Measurements from ENCODE around the gene RTBDN. TPM values are rescaled to one million over a fixed set of nuclear protein-coding genes. Genes with fewer than 3 reads are reported as not detected.

RTBDN gene
- total and polyA plus RNA-seq, 10 of the 15 experiments (the other 5 are each of a cell fraction or from before 2014, with no cell fraction given): 0.45 TPM; not detected in 9

- no peak for TF ChIP-seq CREB1 (IDR thresholded peaks at IDR 0.05; ENCODE audit: low read depth)
- no peak for TF ChIP-seq ZBED1 (IDR thresholded peaks at IDR 0.05; ENCODE audit: borderline replicate concordance)
- TF ChIP-seq EP300 (IDR thresholded peaks at IDR 0.05; ENCODE audit: borderline replicate concordance in 1 of 2, control insufficient read depth in 1 of 2, low read depth in 2 of 2, low read length in 2 of 2): peak in 1 of 2 experiments; percentile 44; a peak in 1 of 4 replicates
- TF ChIP-seq, protein P1, sequence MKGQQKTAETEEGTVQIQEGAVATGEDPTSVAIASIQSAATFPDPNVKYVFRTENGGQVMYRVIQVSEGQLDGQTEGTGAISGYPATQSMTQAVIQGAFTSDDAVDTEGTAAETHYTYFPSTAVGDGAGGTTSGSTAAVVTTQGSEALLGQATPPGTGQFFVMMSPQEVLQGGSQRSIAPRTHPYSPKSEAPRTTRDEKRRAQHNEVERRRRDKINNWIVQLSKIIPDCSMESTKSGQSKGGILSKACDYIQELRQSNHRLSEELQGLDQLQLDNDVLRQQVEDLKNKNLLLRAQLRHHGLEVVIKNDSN (IDR thresholded peaks at IDR 0.05; ENCODE audit: borderline replicate concordance, extremely low read length, insufficient read depth, low read depth, low read length): no peak
- peak; percentile 40; the same call in 1 of the 2 replicates for TF ChIP-seq MTA2 (IDR thresholded peaks at IDR 0.05; ENCODE audit: low read depth)
- no peak for TF ChIP-seq CHD1 (IDR thresholded peaks at IDR 0.05; ENCODE audit: low read depth, low read length)
- TF ChIP-seq PAX5 (IDR thresholded peaks at IDR 0.05; ENCODE audit: borderline replicate concordance, low read depth, low read length): no peak
- no peak for TF ChIP-seq FOXM1 (IDR thresholded peaks at IDR 0.05; ENCODE audit: low read depth, low read length)
- no peak; the same call in 1 of the 2 replicates for TF ChIP-seq LARP7 (IDR thresholded peaks at IDR 0.05)
- TF ChIP-seq, protein P2, sequence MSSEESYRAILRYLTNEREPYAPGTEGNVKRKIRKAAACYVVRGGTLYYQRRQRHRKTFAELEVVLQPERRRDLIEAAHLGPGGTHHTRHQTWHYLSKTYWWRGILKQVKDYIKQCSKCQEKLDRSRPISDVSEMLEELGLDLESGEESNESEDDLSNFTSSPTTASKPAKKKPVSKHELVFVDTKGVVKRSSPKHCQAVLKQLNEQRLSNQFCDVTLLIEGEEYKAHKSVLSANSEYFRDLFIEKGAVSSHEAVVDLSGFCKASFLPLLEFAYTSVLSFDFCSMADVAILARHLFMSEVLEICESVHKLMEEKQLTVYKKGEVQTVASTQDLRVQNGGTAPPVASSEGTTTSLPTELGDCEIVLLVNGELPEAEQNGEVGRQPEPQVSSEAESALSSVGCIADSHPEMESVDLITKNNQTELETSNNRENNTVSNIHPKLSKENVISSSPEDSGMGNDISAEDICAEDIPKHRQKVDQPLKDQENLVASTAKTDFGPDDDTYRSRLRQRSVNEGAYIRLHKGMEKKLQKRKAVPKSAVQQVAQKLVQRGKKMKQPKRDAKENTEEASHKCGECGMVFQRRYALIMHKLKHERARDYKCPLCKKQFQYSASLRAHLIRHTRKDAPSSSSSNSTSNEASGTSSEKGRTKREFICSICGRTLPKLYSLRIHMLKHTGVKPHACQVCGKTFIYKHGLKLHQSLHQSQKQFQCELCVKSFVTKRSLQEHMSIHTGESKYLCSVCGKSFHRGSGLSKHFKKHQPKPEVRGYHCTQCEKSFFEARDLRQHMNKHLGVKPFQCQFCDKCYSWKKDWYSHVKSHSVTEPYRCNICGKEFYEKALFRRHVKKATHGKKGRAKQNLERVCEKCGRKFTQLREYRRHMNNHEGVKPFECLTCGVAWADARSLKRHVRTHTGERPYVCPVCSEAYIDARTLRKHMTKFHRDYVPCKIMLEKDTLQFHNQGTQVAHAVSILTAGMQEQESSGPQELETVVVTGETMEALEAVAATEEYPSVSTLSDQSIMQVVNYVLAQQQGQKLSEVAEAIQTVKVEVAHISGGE (CRISPR knock-in tag; IDR thresholded peaks at IDR 0.05): no peak
- no peak for TF ChIP-seq RUNX3 (IDR thresholded peaks at IDR 0.05; ENCODE audit: low read length)
- TF ChIP-seq, protein P3, sequence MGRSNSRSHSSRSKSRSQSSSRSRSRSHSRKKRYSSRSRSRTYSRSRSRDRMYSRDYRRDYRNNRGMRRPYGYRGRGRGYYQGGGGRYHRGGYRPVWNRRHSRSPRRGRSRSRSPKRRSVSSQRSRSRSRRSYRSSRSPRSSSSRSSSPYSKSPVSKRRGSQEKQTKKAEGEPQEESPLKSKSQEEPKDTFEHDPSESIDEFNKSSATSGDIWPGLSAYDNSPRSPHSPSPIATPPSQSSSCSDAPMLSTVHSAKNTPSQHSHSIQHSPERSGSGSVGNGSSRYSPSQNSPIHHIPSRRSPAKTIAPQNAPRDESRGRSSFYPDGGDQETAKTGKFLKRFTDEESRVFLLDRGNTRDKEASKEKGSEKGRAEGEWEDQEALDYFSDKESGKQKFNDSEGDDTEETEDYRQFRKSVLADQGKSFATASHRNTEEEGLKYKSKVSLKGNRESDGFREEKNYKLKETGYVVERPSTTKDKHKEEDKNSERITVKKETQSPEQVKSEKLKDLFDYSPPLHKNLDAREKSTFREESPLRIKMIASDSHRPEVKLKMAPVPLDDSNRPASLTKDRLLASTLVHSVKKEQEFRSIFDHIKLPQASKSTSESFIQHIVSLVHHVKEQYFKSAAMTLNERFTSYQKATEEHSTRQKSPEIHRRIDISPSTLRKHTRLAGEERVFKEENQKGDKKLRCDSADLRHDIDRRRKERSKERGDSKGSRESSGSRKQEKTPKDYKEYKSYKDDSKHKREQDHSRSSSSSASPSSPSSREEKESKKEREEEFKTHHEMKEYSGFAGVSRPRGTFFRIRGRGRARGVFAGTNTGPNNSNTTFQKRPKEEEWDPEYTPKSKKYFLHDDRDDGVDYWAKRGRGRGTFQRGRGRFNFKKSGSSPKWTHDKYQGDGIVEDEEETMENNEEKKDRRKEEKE (IDR thresholded peaks at IDR 0.05): no peak
- TF ChIP-seq SREBF2 (IDR thresholded peaks at IDR 0.05; ENCODE audit: low read length): no peak
- TF ChIP-seq TAF1 (IDR thresholded peaks at IDR 0.05; ENCODE audit: borderline replicate concordance, low read depth, low read length): no peak
- no peak for TF ChIP-seq HSF1 (IDR thresholded peaks at IDR 0.05; ENCODE audit: low read depth, low read length)
- no peak for TF ChIP-seq SUZ12 (IDR thresholded peaks at IDR 0.05; ENCODE audit: unreplicated experiment)
- no peak for TF ChIP-seq ZZZ3 (IDR thresholded peaks at IDR 0.05; ENCODE audit: control insufficient read depth, insufficient read length, low read depth)
- no peak for TF ChIP-seq ZNF217 (IDR thresholded peaks at IDR 0.05)
- TF ChIP-seq BCL3 (IDR thresholded peaks at IDR 0.05; ENCODE audit: borderline replicate concordance, insufficient read depth, low read depth, low read length, poor library complexity, severe bottlenecking): no peak
- TF ChIP-seq EED (IDR thresholded peaks at IDR 0.05; ENCODE audit: low read depth): no peak; the same call in 1 of the 2 replicates
These were observed 48.1 kb downstream of the RTBDN start (continued) for GRCh38 chr19:12786141-12786870.
